CD4-positive, alpha-beta T cell (primary cell): ENCODE results near the gene YJEFN3. TPM values are rescaled to one million over a fixed set of nuclear protein-coding genes. Genes with fewer than 3 reads are reported as not detected.
A peak's percentile ranks its signal among the peaks of the same experiment; 100 is the strongest.

Experiments used
- ATAC-seq: fragments of 200-7000 bp; cut with Tn5 transposase; one replicate; pipeline ENCODE4 v1.10.0; 2022; ENCODE audit warnings: mild to moderate bottlenecking; ENCODE audit not compliant: poor library complexity
- CTCF ChIA-PET: fragments of 350-600 bp; sonication (Branson Sonifier 250); formaldehyde crosslinking; loops from one replicate; lab custom pipeline; 2021; ENCODE audit warnings: antibody characterized with exemption, inconsistent platforms; lab: Charles Lee
- POLR2A ChIA-PET: fragments of 350-600 bp; sonication (Branson Sonifier 250); formaldehyde crosslinking; loops from one replicate; lab custom pipeline; 2021; ENCODE audit warnings: antibody characterized with exemption, inconsistent platforms; lab: Charles Lee
- DNase-seq, 14 experiments: peaks; one replicate each; pipeline ENCODE4 v3.0.0-alpha.2; 2013 to 2020; ENCODE audit warnings: mixed read lengths in 2 of 14
- H3K27ac ChIP-seq, 2 donors: one replicate each; pipeline versions ENCODE4 v1.5.1 to v1.7.0; 2013; ENCODE audit warnings: low read length in 2 of 2, low read depth in 1 of 2, mild to moderate bottlenecking in 1 of 2
- H3K27me3 ChIP-seq, 2 experiments: 1 replicate in 1 of 2; 2 replicates in 1 of 2; pipeline versions ENCODE4 v1.6.1 to v1.7.0; 2013; ENCODE audit warnings: low read length in 2 of 2, control low read depth in 1 of 2, mild to moderate bottlenecking in 1 of 2, moderate library complexity in 1 of 2; ENCODE audit not compliant: insufficient read depth in 2 of 2, control insufficient read depth in 1 of 2
- H3K36me3 ChIP-seq: one replicate; pipeline ENCODE4 v1.6.1; 2013; ENCODE audit warnings: low read length, control low read depth; ENCODE audit not compliant: insufficient read depth
- H3K4me1 ChIP-seq: one replicate; pipeline ENCODE4 v1.6.1; 2013; ENCODE audit warnings: low read length, control low read depth; ENCODE audit not compliant: insufficient read depth
- H3K4me3 ChIP-seq: one replicate; pipeline ENCODE4 v1.5.1; 2013; ENCODE audit warnings: mild to moderate bottlenecking, low read length, moderate library complexity
- H3K9me3 ChIP-seq, 2 experiments: 1 replicate in 1 of 2; 2 replicates in 1 of 2; pipeline versions ENCODE4 v1.6.1 to v1.7.0; 2013; ENCODE audit warnings: low read length in 2 of 2, mild to moderate bottlenecking in 2 of 2, control low read depth in 1 of 2, moderate library complexity in 1 of 2; ENCODE audit not compliant: control insufficient read depth in 1 of 2, insufficient read depth in 1 of 2
- H3K27ac Mint-ChIP-seq: one replicate; pipeline ENCODE4 v1.8.0; 2020; ENCODE audit warnings: mixed read lengths
- H3K27me3 Mint-ChIP-seq: one replicate; pipeline ENCODE4 v1.8.0; 2021; ENCODE audit warnings: mixed read lengths
- H3K36me3 Mint-ChIP-seq: one replicate; pipeline ENCODE4 v1.8.0; 2021; ENCODE audit warnings: low read depth, mixed read lengths
- H3K4me1 Mint-ChIP-seq: one replicate; pipeline ENCODE4 v1.8.0; 2021; ENCODE audit warnings: low read depth, mixed read lengths
- H3K4me3 Mint-ChIP-seq: one replicate; pipeline ENCODE4 v1.8.0; 2020; ENCODE audit warnings: mild to moderate bottlenecking, mixed read lengths
- H3K9me3 Mint-ChIP-seq: one replicate; pipeline ENCODE4 v1.8.0; 2020; ENCODE audit warnings: mixed read lengths
- CTCF ChIP-seq: fragments of 200-600 bp; IDR thresholded peaks from one replicate; pipeline ENCODE4 v1.8.0; 2022; ENCODE audit warnings: antibody characterized with exemption, mild to moderate bottlenecking
- intact Hi-C, 2 experiments: fragments of 100-400 bp; cut with DNase I in 1 of 2; cut with micrococcal nuclease in 1 of 2; formaldehyde crosslinking; loops; one replicate each; pipeline versions ENCODE4 v1.15.1 to v1.9.0; 2023 to 2025; cut with DNase I, micrococcal nuclease
- total RNA-seq, 174 experiments: library from RNA in 2 of 174; stranded (reverse) in 2 of 174; gene quantifications; one replicate each; pipeline ENCODE4 v1.2.3 and lab custom pipeline; 2021 to 2026

YJEFN3 gene
- total RNA-seq, 2 experiments from 2014 or later = 3.7 to 4.4 TPM

GRCh38 chr19:19508217-19508616 lies 20.5 kb upstream of the YJEFN3 start:
- Mint-ChIP-seq H3K4me3 (no peak overlapping the region), H3K36me3 (peaks cover 46% of the 10 kb centered on the region), H3K9me3 (no peaks in the 10 kb centered on the region), H3K27me3 (no peaks in the 10 kb centered on the region), H3K27ac (no peak overlapping the region), H3K4me1 (no peaks in the 10 kb centered on the region)
- no peak for ATAC-seq
- H3K27ac ChIP-seq = no peak overlapping the region
- ChIA-PET POLR2A (no interaction called here), CTCF (no interaction called here)
- intact Hi-C loops = no loop called here
- no peak for TF ChIP-seq CTCF
- no peak overlapping the region for H3K4me3 ChIP-seq
- H3K27me3 ChIP-seq = no peaks in the 10 kb centered on the region
- no peaks in the 10 kb centered on the region for H3K9me3 ChIP-seq
- H3K36me3 ChIP-seq = peaks cover 41% of the 10 kb centered on the region
- no peak for DNase-seq
- no peaks in the 10 kb centered on the region for H3K4me1 ChIP-seq

GRCh38 chr19:19510432-19510831 lies 18.3 kb upstream of the YJEFN3 start:
- Histone ChIP-seq H3K9me3 (peaks cover 0 to 11% of the 10 kb centered on the region in 2 experiments), H3K36me3 (peaks cover 19% of the 10 kb centered on the region), H3K27me3 (no peaks in the 10 kb centered on the region), H3K27ac (no peak overlapping the region), H3K4me3 (no peak overlapping the region), H3K4me1 (peaks cover 16% of the 10 kb centered on the region)
- Mint-ChIP-seq H3K9me3 (no peaks in the 10 kb centered on the region), H3K4me3 (no peak overlapping the region), H3K4me1 (no peaks in the 10 kb centered on the region), H3K36me3 (peaks cover 26% of the 10 kb centered on the region), H3K27ac (no peak overlapping the region), H3K27me3 (no peaks in the 10 kb centered on the region)
- POLR2A ChIA-PET = no interaction called here
- intact Hi-C loops = no loop called here
- DNase-seq (no peak), ATAC-seq (no peak)
- CTCF ChIA-PET = interaction anchor here (1.0 kb wide), 1 partner anchor 20 kb away, joined by 3 read pairs; no protein-coding TSS in a partner anchor
- TF ChIP-seq CTCF = no peak

GRCh38 chr19:19513682-19514081 lies 15.0 kb upstream of the YJEFN3 start:
- no peak overlapping the region for H3K27ac Mint-ChIP-seq

More at GRCh38 chr19:19513682-19514081, 15.0 kb upstream of the YJEFN3 start:
- no peak for TF ChIP-seq CTCF
- CTCF ChIA-PET = no interaction called here
- Mint-ChIP-seq H3K27me3 (no peaks in the 10 kb centered on the region), H3K4me1 (peaks cover 22% of the 10 kb centered on the region), H3K36me3 (peaks cover 9% of the 10 kb centered on the region), H3K9me3 (no peaks in the 10 kb centered on the region), H3K4me3 (peak overlapping the region; percentile 62)
- peaks cover 3% of the 10 kb centered on the region for H3K36me3 ChIP-seq
- ATAC-seq = no peak
- intact Hi-C loops = no loop called here
- POLR2A ChIA-PET = interaction anchor here (1.1 kb wide), 1 partner anchor 352 kb away, joined by 3 read pairs; the partner anchor contains the start of gene ZNF253
- no peak overlapping the region for H3K27ac ChIP-seq
- no peak overlapping the region for H3K4me3 ChIP-seq
- no peaks in the 10 kb centered on the region for H3K27me3 ChIP-seq
- H3K4me1 ChIP-seq = peaks cover 39% of the 10 kb centered on the region
- peaks cover 0 to 11% of the 10 kb centered on the region in 2 experiments for H3K9me3 ChIP-seq
- DNase-seq = no peak
